IMR-90 (cell line): ENCODE results near the gene ASCL5. TPM values are rescaled to one million over a fixed set of nuclear protein-coding genes. Genes with fewer than 3 reads are reported as not detected.

Experiments used
- ATAC-seq: fragments of 200-7000 bp; cut with Tn5 transposase; 2 replicates; pipeline ENCODE4 v1.9.1; 2020; ENCODE audit warnings: low read depth, mild to moderate bottlenecking, moderate library complexity
- BruUV-seq: library from RNA; stranded (reverse); fragments of 400-500 nt; replicated peaks from 2 replicates; lab custom pipeline; 2021; lab: Mats Ljungman, UMichigan
- CTCF ChIA-PET: fragments of 300-600 bp; formaldehyde crosslinking; extraction: SDS; loops from one replicate; lab custom pipeline; 2021; ENCODE audit warnings: antibody characterized with exemption; lab: Yijun Ruan, JAX
- POLR2A ChIA-PET: fragments of 300-600 bp; sonication (Branson Sonifier 250); formaldehyde crosslinking; loops from one replicate; lab custom pipeline; 2022; ENCODE audit warnings: antibody characterized with exemption; ENCODE audit not compliant: unreplicated experiment; lab: Charles Lee
- DNase-seq: peaks from one replicate; pipeline ENCODE4 v3.0.0; 2013
- H2AFZ ChIP-seq: replicated peaks from 2 replicates; pipeline ENCODE3; 2013; ENCODE audit warnings: low read length, mild to moderate bottlenecking; ENCODE audit not compliant: poor library complexity
- H2AK5ac ChIP-seq: 2 replicates; pipeline ENCODE4 v1.6.1; 2013; ENCODE audit warnings: low read depth, low read length, inconsistent platforms
- H2AK9ac ChIP-seq: replicated peaks from 2 replicates; pipeline ENCODE3; 2013; ENCODE audit warnings: mild to moderate bottlenecking, low read depth, low read length, moderate library complexity; ENCODE audit not compliant: poor library complexity
- H2BK120ac ChIP-seq: 2 replicates; pipeline ENCODE4 v1.6.1; 2013; ENCODE audit warnings: low read depth, low read length, inconsistent platforms
- H2BK15ac ChIP-seq: 3 replicates; pipeline ENCODE4 v1.6.1; 2013; ENCODE audit warnings: low read depth, low read length, inconsistent platforms
- H2BK20ac ChIP-seq: 2 replicates; pipeline ENCODE4 v1.6.1; 2013; ENCODE audit warnings: low read depth, mild to moderate bottlenecking, inconsistent platforms, low read length, moderate library complexity
- H2BK5ac ChIP-seq: 2 replicates; pipeline ENCODE4 v1.6.1; 2013; ENCODE audit warnings: mild to moderate bottlenecking, low read depth, low read length, inconsistent platforms; ENCODE audit not compliant: poor library complexity, severe bottlenecking
- H3K14ac ChIP-seq: replicated peaks from 2 replicates; pipeline ENCODE4 v1.6.1; 2013; ENCODE audit warnings: low read depth, low read length, inconsistent platforms
- H3K18ac ChIP-seq: 2 replicates; pipeline ENCODE4 v1.6.1; 2013; ENCODE audit warnings: low read depth, low read length, control low read depth
- H3K23ac ChIP-seq: 2 replicates; pipeline ENCODE4 v1.6.1; 2013; ENCODE audit warnings: low read depth, low read length, inconsistent platforms
- H3K27ac ChIP-seq: 2 replicates; pipeline ENCODE4 v1.5.1; 2013; ENCODE audit warnings: mild to moderate bottlenecking, control low read depth, low read length; ENCODE audit not compliant: insufficient read depth
- H3K27me3 ChIP-seq: 2 replicates; pipeline ENCODE4 v1.6.1; 2013; ENCODE audit warnings: low read length; ENCODE audit not compliant: control insufficient read depth, insufficient read depth
- H3K36me3 ChIP-seq: 2 replicates; pipeline ENCODE4 v1.6.1; 2013; ENCODE audit warnings: low read length, mixed read lengths; ENCODE audit not compliant: control insufficient read depth, insufficient read depth
- H3K4ac ChIP-seq: 2 replicates; pipeline ENCODE4 v1.6.1; 2013; ENCODE audit warnings: low read depth, low read length, inconsistent platforms
- H3K4me1 ChIP-seq: 2 replicates; pipeline ENCODE4 v1.6.1; 2013; ENCODE audit warnings: low read length, mixed read lengths; ENCODE audit not compliant: control insufficient read depth, insufficient read depth
- H3K4me2 ChIP-seq: 2 replicates; pipeline ENCODE4 v1.6.1; 2013; ENCODE audit warnings: low read depth, mild to moderate bottlenecking, control low read depth, low read length, moderate library complexity
- H3K4me3 ChIP-seq: 2 replicates; pipeline ENCODE4 v1.5.1; 2013; ENCODE audit warnings: low read depth, mild to moderate bottlenecking, control low read depth, low read length, moderate library complexity; ENCODE audit not compliant: insufficient read depth
- H3K56ac ChIP-seq: 2 replicates; pipeline ENCODE4 v1.6.1; 2013; ENCODE audit warnings: low read length, inconsistent platforms; ENCODE audit not compliant: insufficient read depth; ENCODE audit errors: extremely low read depth
- H3K79me1 ChIP-seq, 2 experiments: 2 replicates each; pipeline ENCODE4 v1.6.1; 2013; ENCODE audit warnings: low read length in 2 of 2, inconsistent platforms in 1 of 2, low read depth in 1 of 2
- H3K9ac ChIP-seq: 2 replicates; pipeline ENCODE4 v1.6.1; 2013; ENCODE audit warnings: low read depth, low read length, control low read depth
- H3K9me1 ChIP-seq: 2 replicates; pipeline ENCODE4 v1.6.1; 2013; ENCODE audit warnings: low read length, inconsistent platforms; ENCODE audit not compliant: insufficient read depth
- H3K9me3 ChIP-seq: 2 replicates; pipeline ENCODE4 v1.6.1; 2013; ENCODE audit warnings: low read length; ENCODE audit not compliant: control insufficient read depth, insufficient read depth
- H4K20me1 ChIP-seq: 2 replicates; pipeline ENCODE4 v1.6.1; 2013; ENCODE audit warnings: low read length, inconsistent platforms; ENCODE audit not compliant: insufficient read depth
- H4K5ac ChIP-seq: 2 replicates; pipeline ENCODE4 v1.6.1; 2013; ENCODE audit warnings: mild to moderate bottlenecking, low read depth, low read length, control low read depth
- H4K8ac ChIP-seq, 2 experiments: 2 replicates each; pipeline ENCODE4 v1.6.1; 2013; ENCODE audit warnings: low read depth in 2 of 2, low read length in 2 of 2, control low read depth in 1 of 2, inconsistent platforms in 1 of 2
- H4K91ac ChIP-seq: 2 replicates; pipeline ENCODE4 v1.6.1; 2013; ENCODE audit warnings: low read depth, low read length, inconsistent platforms; ENCODE audit not compliant: insufficient read depth
- BHLHE40 ChIP-seq: fragments of 150-350 bp; IDR thresholded peaks from 2 replicates; pipeline ENCODE4 v1.6.1; 2016; ENCODE audit warnings: mild to moderate bottlenecking, low read depth, low read length
- CEBPB ChIP-seq: IDR thresholded peaks from 2 replicates; pipeline ENCODE4 v1.6.1; 2012; ENCODE audit warnings: low read depth, low read length, improper control_type of control experiment
- CTCF ChIP-seq: conservative IDR thresholded peaks from 2 replicates; pipeline ENCODE4 v1.5.1; 2012; ENCODE audit warnings: mild to moderate bottlenecking, low read depth, low read length, improper control_type of control experiment
- ELK1 ChIP-seq: fragments of 150-350 bp; IDR thresholded peaks from 2 replicates; pipeline ENCODE4 v1.6.1; 2016; ENCODE audit warnings: low read depth, mild to moderate bottlenecking, low read length, moderate library complexity, borderline replicate concordance
- MAFK ChIP-seq: IDR thresholded peaks from 2 replicates; pipeline ENCODE4 v1.6.1; 2012; ENCODE audit warnings: low read depth, low read length, improper control_type of control experiment
- MXI1 ChIP-seq: IDR thresholded peaks from 2 replicates; pipeline ENCODE4 v1.6.1; 2012; ENCODE audit warnings: low read depth, mild to moderate bottlenecking, low read length, moderate library complexity, borderline replicate concordance
- NFE2L2 ChIP-seq: fragments of 150-350 bp; IDR thresholded peaks from 2 replicates; pipeline ENCODE4 v1.6.1; 2016; ENCODE audit warnings: low read depth, mild to moderate bottlenecking, low read length
- RAD21 ChIP-seq: IDR thresholded peaks from 2 replicates; pipeline ENCODE4 v1.6.1; 2012; ENCODE audit warnings: low read length, improper control_type of control experiment
- RCOR1 ChIP-seq: IDR thresholded peaks from 2 replicates; pipeline ENCODE4 v1.6.1; 2012; ENCODE audit warnings: mild to moderate bottlenecking, low read length, improper control_type of control experiment; ENCODE audit not compliant: insufficient replicate concordance
- SMC3 ChIP-seq: fragments of 150-350 bp; IDR thresholded peaks from 2 replicates; pipeline ENCODE4 v1.6.1; 2016; ENCODE audit warnings: low read depth, mild to moderate bottlenecking, antibody characterized with exemption, low read length, moderate library complexity
- WGBS, 2 experiments: methylation state at CpG; one replicate each; pipeline versions ENCODE4 v1.1.5 to v1.1.7; 2013; ENCODE audit warnings: missing lambda C conversion rate in 2 of 2; ENCODE audit not compliant: insufficient read length in 1 of 2; ENCODE audit errors: extremely low coverage in 2 of 2; 5-methylcytosine and 5-hydroxymethylcytosine counted together
- dilution Hi-C: fragments of 300-500 bp; cut with HindIII; formaldehyde crosslinking; loops from one replicate; pipeline ENCODE4 v1.14.3; 2018; ENCODE audit warnings: low sequenced_read_pairs; ENCODE audit not compliant: unreplicated experiment
- in situ Hi-C: fragments of 300-500 bp; cut with MboI; formaldehyde crosslinking; loops from 3 replicates; pipeline ENCODE4 v1.14.3; 2019; ENCODE audit warnings: low sequenced_read_pairs, inconsistent platforms, mixed read lengths
- intact Hi-C: fragments of 100-400 bp; cut with micrococcal nuclease; formaldehyde crosslinking; loops from 2 replicates; pipeline ENCODE4 v1.10.0; 2022
- polyA plus RNA-seq, 3 experiments: library from polyadenylated mRNA; depleted of rRNA; stranded (reverse); fragments of >200 nt; gene quantifications; 2 replicates each; pipeline ENCODE4 v1.2.3, GENCODE V29; 2012; ENCODE audit warnings: low replicate concordance in 1 of 3
- total RNA-seq: library from RNA; depleted of rRNA; stranded (reverse); fragments of >200 nt; gene quantifications from 2 replicates; pipeline ENCODE4 v1.2.3, GENCODE V29; 2012

ASCL5 gene
- total and polyA plus RNA-seq, 2 of the 4 experiments (the other 2 are of a cell fraction): not detected

GRCh38 chr1:201136355-201137023 lies 9.5 kb upstream of the ASCL5 start:
- Histone ChIP-seq H3K79me1 (peaks cover 0 to 18% of the 10 kb centered on the region in 2 experiments; a peak in 2 of 4 replicates), H3K9me3 (no peaks in the 10 kb centered on the region), H3K9me1 (peaks cover 22% of the 10 kb centered on the region), H3K14ac (no peak overlapping the region; the same call in 1 of the 2 replicates), H3K4me1 (peaks cover 13% of the 10 kb centered on the region), H2AK5ac (peak overlapping the region; percentile 87; the same call in 1 of the 2 replicates), H3K4me3 (no peak overlapping the region), H4K8ac (no peak overlapping the region), H3K36me3 (peaks cover 38% of the 10 kb centered on the region), H3K56ac (no peak overlapping the region), H3K18ac (no peak overlapping the region; the same call in 1 of the 2 replicates), H2BK15ac (0 out of 3 replicates have a peak overlapping the region, but pooled peaks have one; percentile 52), H3K4me2 (no peak overlapping the region), H3K27ac (peak overlapping the region; percentile 32; the same call in 1 of the 2 replicates), H2BK5ac (peak overlapping the region; percentile 32), H4K5ac (no peak overlapping the region), H2BK20ac (no peak overlapping the region), H4K91ac (no peak overlapping the region), H3K27me3 (no peaks in the 10 kb centered on the region), H3K4ac (peak overlapping the region; percentile 53; the same call in 1 of the 2 replicates), H2AFZ (no peak overlapping the region), H2AK9ac (peak overlapping the region; percentile 70), H3K9ac (no peak overlapping the region), H3K23ac (no peak overlapping the region), H2BK120ac (no peak overlapping the region), H4K20me1 (peaks cover 26% of the 10 kb centered on the region)
- no peak for DNase-seq
- ATAC-seq: no peak
- ChIA-PET CTCF (interaction anchor here (0.7 kb wide), 1 partner anchor 614 kb away, joined by 3 read pairs; no protein-coding TSS in a partner anchor), POLR2A (no interaction called here)
- TF ChIP-seq ELK1 (no peak), RCOR1 (no peak), NFE2L2 (no peak), CEBPB (no peak), RAD21 (no peak), BHLHE40 (no peak), MAFK (no peak), CTCF (no peak), MXI1 (no peak), SMC3 (no peak)
- dilution Hi-C loops (no loop called here), in situ Hi-C loops (no loop called here), intact Hi-C loops (loop anchor here (1.0 kb wide), 1 partner anchor 18 kb away; the partner anchor contains the start of gene TMEM9)
- 100% methylated on average over 1 of the region's 8 CpGs; no CpG with 5 or more reads in 1 of the 2 experiments for WGBS, 2 experiments
- BruUV-seq: no TSS peak
